ENCODE results near the gene MXRA8. TPM values are rescaled to one million over a fixed set of nuclear protein-coding genes. Genes with fewer than 3 reads are reported as not detected.

The MXRA8 gene
- total and polyA plus RNA-seq, 2 experiments from 2014 or later, result 155 to 242 TPM

GRCh38 chr1:1311107-1312104 is 46.9 kb downstream of the MXRA8 start:
- 93% methylated on average over 21 of the region's 22 CpGs for WGBS (ENCODE audit: low lambda C conversion rate, missing lambda C conversion rate)
- no peak overlapping the region for H3K4me2 ChIP-seq
- no peak overlapping the region for H3K4me3 ChIP-seq
- H3K79me2 ChIP-seq, result peaks cover 37% of the 10 kb centered on the region
- no peak overlapping the region for H3K27ac ChIP-seq
- no peak for DNase-seq (ENCODE audit: low spot score)
- H3K9me2 ChIP-seq (replicated peaks; ENCODE audit: insufficient read depth), result no peaks in the 10 kb centered on the region
- peaks cover 16% of the 10 kb centered on the region for H3K4me1 ChIP-seq (ENCODE audit: insufficient read depth)
- H3K9me3 ChIP-seq (ENCODE audit: low read depth), result no peaks in the 10 kb centered on the region
- no peaks in the 10 kb centered on the region for H3K36me3 ChIP-seq (replicated peaks; ENCODE audit: insufficient read depth, low read depth)
- no peak overlapping the region for H2AFZ ChIP-seq
- no peaks in the 10 kb centered on the region for H3K27me3 ChIP-seq
- H4K20me1 ChIP-seq (ENCODE audit: insufficient read depth, poor library complexity, severe bottlenecking), result peaks cover 4% of the 10 kb centered on the region
- TF ChIP-seq EZH2 (IDR thresholded peaks at IDR 0.05; ENCODE audit: borderline replicate concordance), result no peak
- no peak for TF ChIP-seq CTCF (IDR thresholded peaks at IDR 0.05; ENCODE audit: poor library complexity)
- TF ChIP-seq EZH2phosphoT487 (IDR thresholded peaks at IDR 0.05; ENCODE audit: low read depth, severe bottlenecking, unreplicated experiment), result no peak

GRCh38 chr1:1310476-1311053 is 47.8 kb downstream of the MXRA8 start:
- Histone ChIP-seq H3K4me1 (ENCODE audit: insufficient read depth) (peaks cover 24% of the 10 kb centered on the region), H3K79me2 (peaks cover 39% of the 10 kb centered on the region), H4K20me1 (ENCODE audit: insufficient read depth, poor library complexity, severe bottlenecking) (peaks cover 7% of the 10 kb centered on the region), H3K27ac (no peak overlapping the region), H3K4me3 (no peak overlapping the region), H3K36me3 (replicated peaks; ENCODE audit: insufficient read depth, low read depth) (no peaks in the 10 kb centered on the region), H3K9me3 (ENCODE audit: low read depth) (no peaks in the 10 kb centered on the region), H3K27me3 (no peaks in the 10 kb centered on the region), H3K4me2 (peak overlapping the region; percentile 91), H3K9me2 (replicated peaks; ENCODE audit: insufficient read depth) (no peaks in the 10 kb centered on the region), H2AFZ (no peak overlapping the region)
- 87% methylated on average over 17 of the region's 21 CpGs for WGBS (ENCODE audit: low lambda C conversion rate, missing lambda C conversion rate)
- TF ChIP-seq CTCF (IDR thresholded peaks at IDR 0.05; ENCODE audit: poor library complexity), result no peak
- TF ChIP-seq EZH2phosphoT487 (IDR thresholded peaks at IDR 0.05; ENCODE audit: low read depth, severe bottlenecking, unreplicated experiment), result no peak
- TF ChIP-seq EZH2 (IDR thresholded peaks at IDR 0.05; ENCODE audit: borderline replicate concordance), result no peak
- DNase-seq (ENCODE audit: low spot score), result no peak

GRCh38 chr1:1310109-1310385 is 48.3 kb downstream of the MXRA8 start:
- no peak overlapping the region for H3K27ac ChIP-seq
- no peak overlapping the region for H2AFZ ChIP-seq
- TF ChIP-seq EZH2phosphoT487 (IDR thresholded peaks at IDR 0.05; ENCODE audit: low read depth, severe bottlenecking, unreplicated experiment) (no peak), EZH2 (IDR thresholded peaks at IDR 0.05; ENCODE audit: borderline replicate concordance) (no peak), CTCF (IDR thresholded peaks at IDR 0.05; ENCODE audit: poor library complexity) (no peak)
- H3K9me3 ChIP-seq (ENCODE audit: low read depth), result no peaks in the 10 kb centered on the region
- H3K79me2 ChIP-seq, result peaks cover 42% of the 10 kb centered on the region
- peak overlapping the region; percentile 91 for H3K4me2 ChIP-seq
- no peak overlapping the region for H3K4me3 ChIP-seq
- H3K36me3 ChIP-seq (replicated peaks; ENCODE audit: insufficient read depth, low read depth), result no peaks in the 10 kb centered on the region
- H3K27me3 ChIP-seq, result no peaks in the 10 kb centered on the region
- WGBS (ENCODE audit: low lambda C conversion rate, missing lambda C conversion rate), result 78% methylated on average over 3 of the region's 3 CpGs
- no peaks in the 10 kb centered on the region for H3K9me2 ChIP-seq (replicated peaks; ENCODE audit: insufficient read depth)
- H4K20me1 ChIP-seq (ENCODE audit: insufficient read depth, poor library complexity, severe bottlenecking), result peaks cover 12% of the 10 kb centered on the region
- DNase-seq (ENCODE audit: low spot score), result no peak
- peaks cover 30% of the 10 kb centered on the region for H3K4me1 ChIP-seq (ENCODE audit: insufficient read depth)
